ENCODE data around the gene HTRA3.

HTRA3 gene

GRCh38 chr4:8269535-8270417 lies at the start of gene HTRA3:
Gene HTRA3, plus strand, starts transcription at chr4:8269754. Its CDS starts 215 bp downstream, at chr4:8269969.
- no peak for DNase-seq

DNA sequence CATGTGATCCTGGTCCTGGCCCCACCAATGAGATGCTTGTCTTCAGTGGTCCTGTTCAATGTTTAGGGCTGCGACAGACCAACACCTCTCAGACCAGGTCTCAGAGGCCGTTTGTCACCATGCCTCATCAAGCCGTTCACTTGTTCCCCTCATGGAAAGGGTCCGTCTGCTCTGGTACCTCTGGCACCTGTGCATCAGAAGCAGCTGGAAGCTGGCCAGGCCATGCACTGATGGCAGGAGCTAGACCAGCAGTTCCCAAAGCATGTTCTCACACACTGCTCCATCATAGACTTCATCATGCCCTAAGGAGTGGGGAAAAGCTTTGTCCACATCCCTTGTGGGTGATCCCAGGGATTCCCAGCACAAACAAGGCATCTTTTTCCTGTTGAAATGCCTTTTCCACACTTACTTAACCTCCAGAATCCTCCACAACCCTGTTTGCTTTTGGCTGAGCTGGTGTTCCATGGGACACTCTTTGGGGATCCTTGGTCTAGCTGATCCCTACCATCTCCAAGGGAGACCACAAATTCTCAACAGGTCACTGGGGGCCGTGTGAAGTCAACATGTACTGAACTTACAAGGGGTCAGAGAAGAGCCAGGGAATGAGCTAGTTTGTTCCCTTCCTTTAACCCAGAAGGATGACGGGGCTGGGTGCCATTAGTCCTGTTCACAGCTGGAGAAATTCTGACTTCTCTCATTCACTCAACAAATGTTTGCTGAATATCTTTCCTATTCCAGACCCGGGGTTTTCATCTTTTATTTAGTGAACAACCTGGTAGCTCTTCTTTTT lies 48.7 kb upstream of the HTRA3 start:
- no peak for DNase-seq

- no peak for DNase-seq
Observed at GRCh38 chr4:8221476-8221875, 48.1 kb upstream of the HTRA3 start.

DNA sequence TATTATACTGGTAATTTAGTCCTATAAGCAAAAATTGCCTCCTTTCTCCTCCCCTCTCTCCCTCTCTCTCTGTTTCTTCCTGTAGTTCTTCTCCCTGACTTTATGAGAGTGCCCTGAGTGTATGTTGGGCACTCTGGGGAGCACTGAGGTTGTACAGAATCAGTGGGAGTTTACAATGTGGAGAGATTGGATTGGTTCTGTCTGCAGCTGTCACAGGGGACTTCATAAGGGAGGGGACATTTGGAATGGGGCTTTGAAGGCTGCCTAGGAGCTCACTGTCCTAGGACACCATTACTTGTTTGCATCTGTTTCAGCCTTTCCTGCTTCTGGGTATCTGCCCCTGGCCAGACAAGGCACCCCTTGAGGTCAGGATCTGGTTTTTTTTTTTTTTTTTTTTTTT lies 47.6 kb upstream of the HTRA3 start:
- no peak for DNase-seq

DNA sequence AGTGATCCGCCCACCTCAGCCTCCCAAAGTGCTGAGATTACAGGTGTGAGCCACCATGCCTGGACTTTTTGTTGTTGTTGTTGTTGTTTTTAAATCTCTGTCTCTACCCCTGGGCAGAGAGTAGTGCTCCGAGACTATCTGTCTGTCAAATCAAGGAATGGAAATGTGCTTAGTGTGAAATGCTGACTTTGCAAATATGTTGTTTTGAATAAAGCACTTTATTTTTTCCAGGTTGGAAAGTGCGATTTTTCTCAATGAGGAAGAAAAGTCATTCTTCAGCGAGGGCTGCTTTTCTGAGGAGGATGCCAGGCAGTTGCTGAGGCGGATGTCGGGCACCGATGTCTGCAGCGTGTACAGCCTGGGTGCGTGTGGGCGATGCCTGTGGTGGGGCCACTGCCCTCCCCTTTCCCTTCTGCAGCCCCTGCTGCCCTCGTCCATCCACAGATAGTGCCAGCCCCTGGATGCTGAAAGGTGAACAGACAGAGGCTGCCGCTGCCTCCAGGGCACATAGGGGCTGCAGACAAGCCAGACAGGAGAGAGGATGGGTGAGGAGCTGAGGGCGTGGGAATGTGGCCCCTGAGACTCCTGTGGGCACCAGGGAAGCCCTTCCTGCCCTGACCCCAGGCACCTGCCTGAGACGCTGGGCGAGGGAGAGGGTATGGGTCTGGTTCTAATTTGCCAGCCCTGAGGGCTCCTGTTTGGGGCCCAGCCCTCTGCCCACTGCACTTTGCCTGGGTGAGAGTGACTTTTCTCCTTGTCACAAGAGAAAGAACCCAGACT lies 46.8 kb upstream of the HTRA3 start:
- no peak for DNase-seq

DNA sequence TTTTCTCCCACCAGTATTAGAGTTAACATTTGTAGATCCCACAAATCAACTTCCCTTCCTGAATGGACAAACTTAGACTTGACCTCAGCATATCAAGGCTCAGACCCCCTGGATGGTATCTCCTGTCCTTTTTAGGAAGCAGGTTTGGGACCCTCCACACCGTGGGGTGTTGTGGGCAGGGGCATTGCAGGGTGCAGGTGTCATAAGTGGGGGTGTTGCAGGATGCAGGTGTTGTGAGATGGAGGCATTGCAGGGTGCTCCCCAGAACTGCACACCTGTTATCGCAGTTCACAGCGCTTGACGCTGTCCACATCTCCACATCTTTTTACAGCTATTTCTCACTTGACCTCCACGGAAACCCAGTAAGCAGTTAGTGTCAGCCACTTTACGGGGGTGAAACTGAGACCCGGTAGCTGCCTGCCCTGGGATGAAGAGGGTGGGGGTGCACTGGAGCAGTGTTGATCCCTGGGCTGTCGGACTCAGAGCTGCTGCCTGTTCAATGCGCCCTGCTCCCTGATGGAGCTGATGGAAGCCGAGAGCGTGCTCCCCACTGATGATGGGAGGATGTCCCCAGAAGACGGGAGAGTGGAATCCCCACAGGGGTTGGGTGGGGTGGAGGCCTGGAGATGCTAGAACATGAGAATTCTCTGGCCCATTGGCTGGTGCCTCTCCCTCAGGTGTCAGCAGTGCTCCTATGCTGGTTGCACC lies 45.1 kb upstream of the HTRA3 start:
- no peak for DNase-seq

DNA sequence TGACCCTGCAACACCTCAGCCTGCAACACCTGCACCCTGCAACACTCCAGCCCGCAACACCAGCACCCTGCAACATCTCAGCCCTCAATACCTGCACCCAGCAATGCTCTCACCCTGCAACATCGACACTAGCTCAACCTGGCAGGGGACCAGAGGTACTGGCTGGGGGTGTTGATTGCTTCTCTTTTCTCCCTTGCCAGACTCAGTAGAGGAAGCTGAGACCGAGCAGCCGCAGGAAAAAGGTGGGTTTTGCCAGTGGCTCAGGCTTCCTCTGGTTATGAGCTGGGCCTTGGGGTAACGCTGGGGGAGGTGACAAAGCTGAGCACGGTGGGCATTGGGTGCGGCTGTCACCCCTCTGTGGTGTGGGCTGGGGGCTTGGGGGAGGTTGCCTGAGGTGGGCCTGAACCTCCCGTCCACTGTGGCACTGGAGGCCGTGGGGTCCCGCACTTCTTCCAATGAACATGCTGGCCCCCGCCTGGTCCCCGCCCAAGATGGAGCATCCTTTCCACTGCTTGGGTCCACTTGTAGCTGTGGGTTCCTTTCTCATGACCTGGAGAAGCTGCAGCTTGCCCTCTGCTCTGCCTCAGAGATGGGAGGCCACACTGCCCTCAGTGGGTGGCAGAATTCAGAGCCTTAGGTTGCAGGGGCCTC lies 44.5 kb upstream of the HTRA3 start:
- no peak for DNase-seq

DNA sequence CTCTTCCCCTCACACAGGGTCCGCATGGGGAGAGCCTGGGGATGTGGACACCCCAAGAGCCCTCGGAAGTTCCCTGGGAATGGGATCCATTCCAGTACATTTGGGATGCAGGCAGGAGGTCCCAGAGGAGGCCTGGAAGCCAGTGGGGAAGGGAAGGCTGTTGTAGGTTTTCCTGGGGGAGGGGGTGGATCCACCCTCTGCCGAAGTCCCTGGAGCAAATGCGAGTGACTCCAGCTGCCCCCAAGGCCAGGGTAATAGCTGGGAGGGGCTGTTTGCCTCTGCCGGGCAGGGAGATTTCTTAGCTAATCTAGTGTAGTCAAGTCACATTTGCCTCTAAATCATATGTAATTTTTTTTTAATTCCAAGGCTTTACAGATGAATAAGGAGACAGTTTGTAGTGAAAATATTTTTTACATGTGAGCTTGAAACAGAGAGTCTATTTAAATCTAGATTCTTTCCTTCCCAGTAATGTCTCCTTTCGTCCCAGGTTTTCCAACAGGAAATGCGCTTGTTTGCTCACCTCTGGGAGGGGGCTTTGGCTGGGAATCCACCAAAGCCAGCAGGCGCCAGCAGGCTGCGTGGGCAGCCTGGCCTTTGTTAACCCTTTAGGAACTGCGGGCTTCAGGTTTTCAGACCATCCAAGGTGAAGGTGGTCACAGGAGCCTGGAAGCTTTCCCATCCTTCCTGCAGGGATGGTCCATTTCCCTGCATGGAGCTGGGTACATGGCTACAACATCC lies 43.7 kb upstream of the HTRA3 start:
- DNase-seq: no peak

DNA sequence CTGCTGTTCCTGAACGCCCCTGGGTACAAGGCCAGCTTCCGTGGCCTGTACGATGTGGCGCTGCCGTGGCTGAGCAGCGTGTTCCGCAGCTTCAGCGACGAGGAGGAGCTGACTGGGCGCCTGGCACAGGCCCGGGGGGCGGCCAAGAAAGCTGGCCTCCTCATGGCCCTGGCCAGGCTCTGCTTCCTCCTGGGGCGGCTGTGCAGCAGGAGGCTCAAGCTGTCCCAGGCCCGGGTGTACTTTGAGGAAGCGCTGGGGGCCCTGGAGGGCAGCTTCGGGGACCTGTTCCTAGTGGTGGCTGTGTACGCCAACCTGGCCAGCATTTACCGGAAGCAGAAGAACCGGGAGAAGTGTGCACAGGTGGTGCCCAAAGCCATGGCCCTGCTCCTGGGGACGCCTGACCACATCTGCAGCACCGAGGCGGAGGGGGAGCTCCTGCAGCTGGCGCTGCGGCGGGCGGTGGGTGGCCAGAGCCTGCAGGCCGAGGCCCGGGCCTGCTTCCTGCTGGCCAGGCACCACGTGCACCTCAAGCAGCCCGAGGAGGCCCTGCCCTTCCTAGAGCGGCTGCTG lies 42.3 kb upstream of the HTRA3 start:
- DNase-seq: no peak

- no peak for DNase-seq
Observed at GRCh38 chr4:8227771-8228318, 41.7 kb upstream of the HTRA3 start.

- no peak for DNase-seq
Observed at GRCh38 chr4:8228319-8229250, 41.0 kb upstream of the HTRA3 start.

- no peak for DNase-seq
Observed at GRCh38 chr4:8229331-8229975, 40.1 kb upstream of the HTRA3 start.

GRCh38 chr4:8230033-8230432 lies 39.5 kb upstream of the HTRA3 start:
- DNase-seq: no peak

- no peak for DNase-seq
Observed at GRCh38 chr4:8230891-8231290, 38.7 kb upstream of the HTRA3 start.

GRCh38 chr4:8231551-8232049 lies 38.0 kb upstream of the HTRA3 start:
- no peak for DNase-seq

DNA sequence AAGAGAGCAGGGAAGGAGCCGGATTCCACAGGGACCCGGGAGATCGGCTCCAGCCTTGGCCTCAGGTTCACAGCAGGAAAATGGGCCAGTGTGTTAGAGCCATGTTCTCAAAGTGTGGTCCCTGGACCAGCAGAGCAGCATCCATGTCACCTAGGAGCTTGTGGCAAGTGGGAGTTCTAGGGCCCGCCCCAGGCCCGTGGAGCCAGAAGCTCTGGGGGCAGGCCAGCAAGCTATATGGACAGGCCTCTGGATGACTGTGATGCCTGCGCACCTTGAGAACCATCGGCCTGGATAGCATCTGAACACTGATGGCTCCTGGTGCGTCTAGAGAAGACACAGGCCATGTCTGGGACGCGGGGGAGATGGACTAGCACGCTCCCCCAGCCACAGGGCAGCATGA lies 36.8 kb upstream of the HTRA3 start:
- DNase-seq: no peak

GRCh38 chr4:8233672-8234484 lies 35.7 kb upstream of the HTRA3 start:
- DNase-seq: no peak

DNA sequence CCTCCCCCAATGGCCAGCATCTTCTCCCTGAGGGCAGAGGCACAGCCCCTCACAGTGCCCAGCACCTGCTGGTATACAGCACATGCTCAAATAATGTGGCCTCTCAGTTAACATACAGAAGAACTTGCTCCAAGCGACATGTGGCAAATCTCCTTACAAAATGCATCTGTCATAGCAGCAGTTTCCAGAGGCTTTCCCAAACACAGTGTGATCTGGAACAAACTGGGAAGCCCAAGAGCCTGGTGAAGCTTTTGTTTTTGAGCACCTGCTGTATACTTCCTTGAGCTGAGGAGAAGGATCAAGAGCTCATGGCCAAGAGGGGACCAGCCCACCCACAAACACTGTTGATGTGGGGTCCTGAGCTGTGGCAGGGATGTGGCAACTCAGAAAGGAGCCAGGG lies 34.8 kb upstream of the HTRA3 start:
- DNase-seq: no peak

Measured in NK-92 treated with Interleukin-12 subunit alpha and Interleukin-12 subunit beta, amount 100 ng/mL, for 24 hours (cell line).